GM23338 (cell line): ENCODE measurements around the gene HSPB9. TPM values are rescaled to one million over a fixed set of nuclear protein-coding genes. Genes with fewer than 3 reads are reported as not detected.

ENCODE experiments used
- ATAC-seq: fragments of 200-7000 bp; cut with Tn5 transposase; 3 replicates; pipeline ENCODE4 v1.9.1; 2020
- DNase-seq: peaks from one replicate; pipeline ENCODE4 v3.0.0-alpha.2; 2015; ENCODE audit warnings: low spot score
- H2AFZ ChIP-seq: fragments of 200-600 bp; sonication (generic); 2 replicates; pipeline ENCODE4 v1.8.0; 2016; ENCODE audit warnings: antibody characterized with exemption, mild to moderate bottlenecking, moderate library complexity
- H3F3A ChIP-seq: fragments of 200-600 bp; sonication (generic); replicated peaks from 2 replicates; pipeline ENCODE4 v1.8.0; 2017; ENCODE audit warnings: antibody characterized with exemption, mixed run types, low read depth
- H3K27ac ChIP-seq: fragments of 200-600 bp; sonication (generic); 2 replicates; pipeline ENCODE4 v1.6.1; 2016; ENCODE audit warnings: low read depth
- H3K27me3 ChIP-seq: fragments of 200-600 bp; sonication (generic); 2 replicates; pipeline ENCODE4 v1.8.0; 2016; ENCODE audit warnings: mild to moderate bottlenecking, mixed run types, moderate library complexity; ENCODE audit not compliant: insufficient read depth
- H3K36me3 ChIP-seq: fragments of 200-600 bp; sonication (generic); 2 replicates; pipeline ENCODE4 v1.8.0; 2016; ENCODE audit warnings: mild to moderate bottlenecking; ENCODE audit not compliant: insufficient read depth
- H3K4me1 ChIP-seq: fragments of 200-600 bp; sonication (generic); 2 replicates; pipeline ENCODE4 v1.8.0; 2016; ENCODE audit warnings: mild to moderate bottlenecking, moderate library complexity; ENCODE audit not compliant: insufficient read depth
- H3K4me2 ChIP-seq: fragments of 200-600 bp; sonication (generic); 2 replicates; pipeline ENCODE4 v1.7.1; 2017; ENCODE audit warnings: mixed run types
- H3K4me3 ChIP-seq: fragments of 200-600 bp; sonication (generic); 2 replicates; pipeline ENCODE4 v1.6.1; 2016; ENCODE audit warnings: mixed run types
- H3K79me2 ChIP-seq: fragments of 200-600 bp; sonication (generic); replicated peaks from 2 replicates; pipeline ENCODE4 v1.8.0; 2017; ENCODE audit warnings: mild to moderate bottlenecking; ENCODE audit not compliant: insufficient read depth
- H3K9me2 ChIP-seq: fragments of 200-600 bp; sonication (generic); 2 replicates; pipeline ENCODE4 v1.8.0; 2017; ENCODE audit not compliant: insufficient read depth
- H4K20me1 ChIP-seq: fragments of 200-600 bp; sonication (generic); replicated peaks from 2 replicates; pipeline ENCODE4 v1.8.0; 2017; ENCODE audit warnings: mild to moderate bottlenecking; ENCODE audit not compliant: insufficient read depth
- H3K27ac Mint-ChIP-seq: 2 replicates; pipeline ENCODE4 v1.8.0; 2020; ENCODE audit warnings: inconsistent platforms, mild to moderate bottlenecking, moderate library complexity, mixed read lengths
- H3K27me3 Mint-ChIP-seq: 3 replicates; pipeline ENCODE4 v1.8.0; 2022; ENCODE audit warnings: low read depth, mild to moderate bottlenecking, moderate library complexity, mixed read lengths, inconsistent platforms; ENCODE audit not compliant: insufficient read depth, poor library complexity
- H3K36me3 Mint-ChIP-seq: 3 replicates; pipeline ENCODE4 v1.8.0; 2021; ENCODE audit warnings: low read depth, mild to moderate bottlenecking, inconsistent platforms, moderate library complexity, mixed read lengths
- H3K4me1 Mint-ChIP-seq: 3 replicates; pipeline ENCODE4 v1.8.0; 2020; ENCODE audit warnings: mild to moderate bottlenecking, inconsistent platforms, mixed read lengths
- H3K4me3 Mint-ChIP-seq: 3 replicates; pipeline ENCODE4 v1.8.0; 2021; ENCODE audit warnings: moderate library complexity, mild to moderate bottlenecking, inconsistent platforms, mixed read lengths
- H3K9me3 Mint-ChIP-seq: 3 replicates; pipeline ENCODE4 v1.8.0; 2020; ENCODE audit warnings: moderate library complexity, mild to moderate bottlenecking, inconsistent platforms, mixed read lengths
- EZH2 ChIP-seq: fragments of 200-600 bp; sonication (generic); IDR thresholded peaks from one replicate; pipeline ENCODE4 v1.8.0; 2017; ENCODE audit warnings: antibody characterized with exemption, mild to moderate bottlenecking, low read depth; ENCODE audit not compliant: unreplicated experiment
- EZH2phosphoT487 ChIP-seq: fragments of 200-600 bp; sonication (generic); IDR thresholded peaks from one replicate; pipeline ENCODE4 v1.8.1; 2018; ENCODE audit warnings: antibody characterized with exemption; ENCODE audit not compliant: unreplicated experiment
- JUNB ChIP-seq: IDR thresholded peaks from one replicate; pipeline ENCODE4 v1.6.1; 2016; ENCODE audit warnings: antibody characterized with exemption; ENCODE audit not compliant: unreplicated experiment
- NANOG ChIP-seq: IDR thresholded peaks from 2 replicates; pipeline ENCODE4 v1.6.1; 2016; ENCODE audit warnings: antibody characterized with exemption, borderline replicate concordance
- POLR2AphosphoS5 ChIP-seq: IDR thresholded peaks from 2 replicates; pipeline ENCODE4 v1.6.1; 2016; ENCODE audit warnings: antibody characterized with exemption, low read depth
- STAT1 ChIP-seq: IDR thresholded peaks from one replicate; pipeline ENCODE4 v1.6.1; 2016; ENCODE audit warnings: antibody characterized with exemption; ENCODE audit not compliant: unreplicated experiment
- ZNF331 ChIP-seq: fragments of 250-450 bp; sonication (Bioruptor Pico); IDR thresholded peaks from 2 replicates; pipeline ENCODE4 v1.5.0; 2020; ENCODE audit warnings: low read depth, mild to moderate bottlenecking, moderate library complexity
- polyA plus RNA-seq: library from polyadenylated mRNA; unstranded; fragments of >200 nt; fragmentation: Nextera tagmentation; extraction: Ambion mirVana; gene quantifications from 2 replicates; pipeline ENCODE4 v1.2.1, GENCODE V29; 2016
- total RNA-seq: library from RNA; depleted of rRNA; stranded (reverse); fragments of >200 nt; shearing (Covaris generic); gene quantifications from 2 replicates; pipeline ENCODE4 v1.2.3, GENCODE V29; 2014
- TF ChIP-seq, protein P1 (sequence below): IDR thresholded peaks from 2 replicates; pipeline ENCODE4 v1.6.1; 2016; ENCODE audit warnings: antibody characterized with exemption
- TF ChIP-seq, protein P2 (sequence below), 2 experiments: fragments of 200-600 bp in 1 of 2; sonication (generic) in 1 of 2; conservative IDR thresholded peaks; 2 replicates each; pipeline versions ENCODE4 v1.5.1 to v1.6.1; 2016 to 2017; ENCODE audit warnings: antibody characterized with exemption in 2 of 2, low read depth in 2 of 2, mild to moderate bottlenecking in 2 of 2, moderate library complexity in 1 of 2
- TF ChIP-seq, protein P3 (sequence below): IDR thresholded peaks from one replicate; pipeline ENCODE4 v1.6.1; 2018; ENCODE audit warnings: antibody characterized with exemption; ENCODE audit not compliant: unreplicated experiment

The HSPB9 gene
- total and polyA plus RNA-seq, 2 experiments from 2014 or later: 0.31 to 0.52 TPM

DNA sequence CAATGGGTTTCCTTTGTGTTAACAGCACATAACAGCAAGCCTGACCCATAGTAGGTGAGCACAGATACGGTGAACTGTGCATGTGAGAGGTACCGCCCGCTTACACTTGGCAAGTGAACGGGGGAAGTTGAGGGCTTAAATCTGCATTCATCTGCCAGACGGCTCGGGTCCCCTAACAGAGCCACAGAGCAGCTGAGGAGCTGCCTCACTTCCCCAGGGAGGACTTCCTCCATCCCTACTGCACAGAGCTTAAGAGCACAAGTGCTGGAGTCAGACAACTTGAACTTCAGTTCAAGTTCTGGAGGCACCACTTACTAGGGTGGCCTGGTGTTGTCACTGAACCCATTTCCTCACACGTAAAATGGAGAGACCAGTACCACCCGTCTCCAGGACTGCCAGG, 18.8 kb downstream of the HSPB9 start:
- H3K27ac Mint-ChIP-seq: no peak overlapping the region
- TF ChIP-seq POLR2AphosphoS5 (no peak), STAT1 (no peak), EZH2phosphoT487 (no peak), EZH2 (no peak), NANOG (no peak), ZNF331 (CRISPR knock-in tag) (no peak), JUNB (no peak)
- TF ChIP-seq, protein P1, sequence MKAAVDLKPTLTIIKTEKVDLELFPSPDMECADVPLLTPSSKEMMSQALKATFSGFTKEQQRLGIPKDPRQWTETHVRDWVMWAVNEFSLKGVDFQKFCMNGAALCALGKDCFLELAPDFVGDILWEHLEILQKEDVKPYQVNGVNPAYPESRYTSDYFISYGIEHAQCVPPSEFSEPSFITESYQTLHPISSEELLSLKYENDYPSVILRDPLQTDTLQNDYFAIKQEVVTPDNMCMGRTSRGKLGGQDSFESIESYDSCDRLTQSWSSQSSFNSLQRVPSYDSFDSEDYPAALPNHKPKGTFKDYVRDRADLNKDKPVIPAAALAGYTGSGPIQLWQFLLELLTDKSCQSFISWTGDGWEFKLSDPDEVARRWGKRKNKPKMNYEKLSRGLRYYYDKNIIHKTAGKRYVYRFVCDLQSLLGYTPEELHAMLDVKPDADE: no peak
- TF ChIP-seq, protein P2, sequence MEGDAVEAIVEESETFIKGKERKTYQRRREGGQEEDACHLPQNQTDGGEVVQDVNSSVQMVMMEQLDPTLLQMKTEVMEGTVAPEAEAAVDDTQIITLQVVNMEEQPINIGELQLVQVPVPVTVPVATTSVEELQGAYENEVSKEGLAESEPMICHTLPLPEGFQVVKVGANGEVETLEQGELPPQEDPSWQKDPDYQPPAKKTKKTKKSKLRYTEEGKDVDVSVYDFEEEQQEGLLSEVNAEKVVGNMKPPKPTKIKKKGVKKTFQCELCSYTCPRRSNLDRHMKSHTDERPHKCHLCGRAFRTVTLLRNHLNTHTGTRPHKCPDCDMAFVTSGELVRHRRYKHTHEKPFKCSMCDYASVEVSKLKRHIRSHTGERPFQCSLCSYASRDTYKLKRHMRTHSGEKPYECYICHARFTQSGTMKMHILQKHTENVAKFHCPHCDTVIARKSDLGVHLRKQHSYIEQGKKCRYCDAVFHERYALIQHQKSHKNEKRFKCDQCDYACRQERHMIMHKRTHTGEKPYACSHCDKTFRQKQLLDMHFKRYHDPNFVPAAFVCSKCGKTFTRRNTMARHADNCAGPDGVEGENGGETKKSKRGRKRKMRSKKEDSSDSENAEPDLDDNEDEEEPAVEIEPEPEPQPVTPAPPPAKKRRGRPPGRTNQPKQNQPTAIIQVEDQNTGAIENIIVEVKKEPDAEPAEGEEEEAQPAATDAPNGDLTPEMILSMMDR (conservative IDR thresholded peaks at IDR 0.05; ENCODE audit: low read depth in 2 of 2): no peak
- TF ChIP-seq, protein P3, sequence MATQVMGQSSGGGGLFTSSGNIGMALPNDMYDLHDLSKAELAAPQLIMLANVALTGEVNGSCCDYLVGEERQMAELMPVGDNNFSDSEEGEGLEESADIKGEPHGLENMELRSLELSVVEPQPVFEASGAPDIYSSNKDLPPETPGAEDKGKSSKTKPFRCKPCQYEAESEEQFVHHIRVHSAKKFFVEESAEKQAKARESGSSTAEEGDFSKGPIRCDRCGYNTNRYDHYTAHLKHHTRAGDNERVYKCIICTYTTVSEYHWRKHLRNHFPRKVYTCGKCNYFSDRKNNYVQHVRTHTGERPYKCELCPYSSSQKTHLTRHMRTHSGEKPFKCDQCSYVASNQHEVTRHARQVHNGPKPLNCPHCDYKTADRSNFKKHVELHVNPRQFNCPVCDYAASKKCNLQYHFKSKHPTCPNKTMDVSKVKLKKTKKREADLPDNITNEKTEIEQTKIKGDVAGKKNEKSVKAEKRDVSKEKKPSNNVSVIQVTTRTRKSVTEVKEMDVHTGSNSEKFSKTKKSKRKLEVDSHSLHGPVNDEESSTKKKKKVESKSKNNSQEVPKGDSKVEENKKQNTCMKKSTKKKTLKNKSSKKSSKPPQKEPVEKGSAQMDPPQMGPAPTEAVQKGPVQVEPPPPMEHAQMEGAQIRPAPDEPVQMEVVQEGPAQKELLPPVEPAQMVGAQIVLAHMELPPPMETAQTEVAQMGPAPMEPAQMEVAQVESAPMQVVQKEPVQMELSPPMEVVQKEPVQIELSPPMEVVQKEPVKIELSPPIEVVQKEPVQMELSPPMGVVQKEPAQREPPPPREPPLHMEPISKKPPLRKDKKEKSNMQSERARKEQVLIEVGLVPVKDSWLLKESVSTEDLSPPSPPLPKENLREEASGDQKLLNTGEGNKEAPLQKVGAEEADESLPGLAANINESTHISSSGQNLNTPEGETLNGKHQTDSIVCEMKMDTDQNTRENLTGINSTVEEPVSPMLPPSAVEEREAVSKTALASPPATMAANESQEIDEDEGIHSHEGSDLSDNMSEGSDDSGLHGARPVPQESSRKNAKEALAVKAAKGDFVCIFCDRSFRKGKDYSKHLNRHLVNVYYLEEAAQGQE: no peak
- H3K4me3 Mint-ChIP-seq: no peak overlapping the region
- Histone ChIP-seq H3K4me2 (no peak overlapping the region), H3K4me3 (no peak overlapping the region), H3K4me1 (peaks cover 2% of the 10 kb centered on the region), H4K20me1 (peaks cover 20% of the 10 kb centered on the region), H3K9me2 (no peaks in the 10 kb centered on the region), H3F3A (no peaks in the 10 kb centered on the region), H3K27me3 (no peaks in the 10 kb centered on the region), H3K79me2 (peaks cover 91% of the 10 kb centered on the region), H3K27ac (no peak overlapping the region; the same call in 1 of the 2 replicates), H2AFZ (no peak overlapping the region), H3K36me3 (no peaks in the 10 kb centered on the region)
- H3K27me3 Mint-ChIP-seq: no peaks in the 10 kb centered on the region
- H3K9me3 Mint-ChIP-seq: no peaks in the 10 kb centered on the region
- peaks cover 9% of the 10 kb centered on the region; the same call in 2 of the 3 replicates for H3K36me3 Mint-ChIP-seq
- peaks cover 3% of the 10 kb centered on the region; the same call in 1 of the 3 replicates for H3K4me1 Mint-ChIP-seq
- no peak for ATAC-seq
- no peak for DNase-seq
